ENCODE measurements around the gene ZBTB8A.
"Not testable (repeated sequence)": the region's sequence is repeated elsewhere in the genome, so short reads cannot be mapped to it uniquely, and the experiment has no call there.

The ZBTB8A gene

GRCh38 chr1:32539584-32540571, 651 bp downstream of the ZBTB8A start:
- peak; percentile 17 for DNase-seq

DNA sequence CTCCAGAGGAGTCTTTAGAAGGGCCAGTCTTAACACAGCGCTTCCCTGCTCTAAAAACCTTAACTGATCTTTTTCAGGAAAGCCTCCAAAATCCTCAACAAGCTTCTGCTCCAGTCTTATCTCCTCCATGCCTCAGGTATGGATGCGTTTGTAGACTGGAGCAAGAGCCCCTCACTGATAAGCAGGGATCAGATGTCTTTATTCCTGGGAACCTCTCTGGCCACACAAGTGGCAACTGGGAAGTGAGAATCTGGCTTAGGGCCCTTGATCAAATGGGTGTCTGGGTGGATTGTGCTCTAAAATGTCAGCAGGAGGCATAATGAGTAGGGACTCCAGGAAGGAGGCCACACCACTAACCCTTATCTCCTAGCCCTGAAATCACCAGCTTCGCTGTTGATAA, 1.4 kb downstream of the ZBTB8A start:
- no peak for DNase-seq

DNA sequence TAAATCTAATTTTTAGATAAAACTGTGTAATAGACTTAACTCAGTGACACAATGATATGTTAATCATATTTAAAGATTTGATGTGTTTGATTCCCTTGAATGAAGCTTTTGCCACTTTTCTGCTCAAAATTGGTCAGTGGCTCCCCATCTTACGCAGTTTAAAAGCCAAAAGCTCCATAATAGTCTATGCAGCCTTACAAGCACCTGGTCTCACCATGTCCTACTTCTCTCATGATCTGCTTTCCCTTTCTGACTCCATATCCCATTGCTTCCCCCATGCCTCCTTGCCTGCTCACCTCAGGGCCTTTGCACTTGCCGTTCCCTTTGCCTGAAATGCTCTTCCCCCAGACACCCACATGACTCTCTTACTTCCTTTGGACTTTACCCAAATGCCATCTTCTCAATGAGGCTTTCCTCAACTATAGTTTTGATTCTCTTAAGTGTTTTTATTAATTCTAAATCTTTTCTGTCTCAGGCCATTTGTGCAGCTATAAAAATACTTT, 1.9 kb downstream of the ZBTB8A start:
- DNase-seq: no peak

- DNase-seq: no peak
These were observed 7.4 kb downstream of the ZBTB8A start for GRCh38 chr1:32546611-32547010.

DNA sequence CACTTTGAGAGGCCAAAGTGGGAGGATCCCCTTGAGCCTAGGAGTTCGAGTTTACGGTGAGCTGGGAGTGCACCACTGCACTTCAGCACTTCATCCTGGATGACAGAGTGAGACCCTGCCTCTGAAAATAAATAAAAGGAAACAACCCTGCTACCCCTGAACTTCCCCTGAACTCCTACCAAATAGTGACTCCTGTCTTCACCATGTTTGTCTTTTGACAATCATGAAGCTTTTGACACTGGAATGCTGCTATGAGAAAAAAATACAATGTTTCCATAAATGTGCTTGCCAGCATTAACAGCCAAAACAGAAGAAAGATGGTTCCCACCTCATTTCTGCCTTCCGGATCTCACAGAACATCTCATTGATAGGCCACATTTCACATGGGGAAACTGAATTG, 10.4 kb downstream of the ZBTB8A start:
- DNase-seq: no peak

DNA sequence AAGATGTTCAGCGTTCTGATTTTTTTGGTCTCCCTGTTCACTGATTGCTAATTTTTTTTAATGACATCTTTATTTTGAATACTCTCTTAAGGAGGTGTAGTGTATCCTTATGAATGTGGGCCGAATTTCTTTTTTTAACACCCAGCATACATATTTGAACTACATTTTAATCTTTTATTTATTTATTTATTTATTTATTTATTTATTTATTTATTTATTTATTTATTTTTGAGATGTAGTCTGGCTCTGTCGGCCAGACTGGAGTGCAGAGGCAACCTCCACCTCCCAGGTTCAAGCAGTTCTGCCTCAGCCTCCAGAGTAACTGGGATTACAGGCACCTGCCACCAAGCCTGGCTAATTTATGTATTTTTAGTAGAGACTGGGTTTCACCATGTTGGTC, 15.1 kb downstream of the ZBTB8A start:
- DNase-seq: no peak

- DNase-seq: not testable (repeated sequence)
These were observed 17.8 kb downstream of the ZBTB8A start for GRCh38 chr1:32557035-32557434.

DNA sequence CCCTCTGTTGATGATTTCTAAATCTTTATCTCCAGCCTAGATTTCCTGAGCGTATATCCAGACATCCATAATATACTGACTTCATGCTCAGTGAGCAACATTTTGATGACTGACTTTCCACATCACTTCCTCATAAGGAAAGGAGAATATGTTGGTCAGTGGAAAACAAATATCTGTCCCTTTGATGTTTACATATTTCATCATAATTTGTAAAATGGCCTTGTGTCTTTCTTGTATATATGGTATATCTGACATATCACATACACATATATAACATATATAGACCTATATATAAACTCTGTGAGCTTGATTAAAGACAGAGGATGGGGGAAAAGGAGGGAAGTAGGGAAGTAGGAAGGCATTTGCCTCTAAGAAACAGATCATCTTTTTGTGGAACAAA, 18.6 kb downstream of the ZBTB8A start:
- no peak for DNase-seq

DNA sequence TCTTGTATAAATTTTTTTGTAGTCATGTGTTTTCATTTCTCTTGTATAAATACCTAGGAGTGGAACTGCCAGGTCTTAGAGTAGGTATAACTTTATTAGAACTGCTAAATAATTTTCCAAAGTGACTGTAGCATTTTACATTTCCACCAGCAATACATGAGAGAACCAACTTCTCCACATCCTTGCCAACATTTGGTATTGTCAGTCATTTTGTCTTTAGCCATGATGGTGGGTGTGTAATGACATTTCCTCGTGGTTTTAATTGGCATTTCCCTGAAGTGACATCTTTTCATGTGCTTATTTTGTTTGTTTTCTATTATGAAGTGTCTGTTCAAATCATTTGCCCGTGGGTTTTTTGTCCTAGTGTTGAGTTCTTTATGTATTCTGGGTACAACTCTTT, 29.7 kb downstream of the ZBTB8A start:
- DNase-seq: no peak

DNA sequence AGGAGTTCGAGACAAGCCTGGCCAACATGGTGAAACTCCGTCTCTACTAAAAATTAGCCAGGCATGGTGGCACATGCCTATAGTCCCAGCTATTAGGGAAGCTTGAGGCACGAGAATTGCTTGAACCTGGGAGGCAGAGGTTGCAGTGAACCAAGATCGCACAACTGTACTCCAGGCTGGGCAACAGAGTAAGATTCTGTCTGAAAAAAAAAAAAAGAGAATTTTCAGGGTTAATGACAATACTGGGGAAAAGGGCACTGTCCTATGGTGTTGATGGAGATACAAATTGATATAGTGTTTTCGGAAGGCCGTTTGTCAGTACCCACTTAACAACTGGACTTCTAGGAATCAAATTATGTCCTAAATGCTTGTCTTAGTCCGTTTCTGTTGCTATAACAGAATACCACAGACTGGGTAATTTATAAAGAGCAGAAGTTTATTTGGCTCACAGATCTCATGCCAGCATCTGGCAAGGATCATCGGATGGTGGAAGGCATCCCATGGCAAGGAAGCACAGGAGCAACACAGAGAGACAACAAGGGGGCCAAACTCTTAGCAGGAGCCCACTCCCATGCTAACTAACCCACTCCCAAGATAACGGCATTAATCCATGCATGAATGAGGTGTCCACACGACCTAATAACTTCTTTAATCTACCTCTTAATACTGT, 41.3 kb downstream of the ZBTB8A start:
- no peak for DNase-seq

DNA sequence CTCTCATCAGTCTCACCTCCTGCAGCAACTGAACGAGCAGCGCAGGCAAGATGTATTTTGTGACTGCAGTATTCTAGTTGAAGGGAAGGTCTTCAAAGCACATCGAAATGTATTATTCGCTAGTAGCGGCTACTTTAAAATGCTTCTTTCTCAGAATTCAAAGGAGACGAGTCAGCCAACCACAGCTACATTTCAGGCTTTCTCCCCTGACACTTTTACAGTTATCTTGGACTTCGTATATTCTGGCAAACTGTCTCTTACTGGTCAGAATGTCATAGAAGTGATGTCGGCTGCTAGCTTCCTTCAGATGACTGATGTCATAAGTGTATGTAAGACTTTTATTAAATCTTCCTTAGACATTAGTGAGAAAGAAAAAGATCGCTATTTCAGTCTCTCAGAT, 53.7 kb downstream of the ZBTB8A start:
- no peak for DNase-seq

DNA sequence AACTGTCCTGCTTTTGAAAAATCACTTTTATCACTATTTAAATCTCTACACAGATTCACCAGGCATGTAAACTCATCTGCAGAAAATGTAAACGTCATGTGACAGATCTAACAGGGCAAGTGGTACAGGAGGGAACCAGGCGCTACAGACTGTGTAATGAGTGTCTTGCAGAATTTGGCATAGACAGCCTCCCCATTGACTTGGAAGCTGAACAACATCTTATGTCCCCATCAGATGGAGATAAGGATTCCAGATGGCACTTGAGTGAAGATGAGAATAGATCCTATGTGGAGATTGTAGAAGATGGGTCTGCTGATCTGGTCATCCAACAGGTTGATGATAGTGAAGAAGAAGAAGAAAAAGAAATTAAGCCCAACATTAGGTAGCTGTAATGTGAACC, 60.8 kb downstream of the ZBTB8A start:
- no peak for DNase-seq

GRCh38 chr1:32605711-32606424, 66.6 kb downstream of the ZBTB8A start:
- no peak for DNase-seq

DNA sequence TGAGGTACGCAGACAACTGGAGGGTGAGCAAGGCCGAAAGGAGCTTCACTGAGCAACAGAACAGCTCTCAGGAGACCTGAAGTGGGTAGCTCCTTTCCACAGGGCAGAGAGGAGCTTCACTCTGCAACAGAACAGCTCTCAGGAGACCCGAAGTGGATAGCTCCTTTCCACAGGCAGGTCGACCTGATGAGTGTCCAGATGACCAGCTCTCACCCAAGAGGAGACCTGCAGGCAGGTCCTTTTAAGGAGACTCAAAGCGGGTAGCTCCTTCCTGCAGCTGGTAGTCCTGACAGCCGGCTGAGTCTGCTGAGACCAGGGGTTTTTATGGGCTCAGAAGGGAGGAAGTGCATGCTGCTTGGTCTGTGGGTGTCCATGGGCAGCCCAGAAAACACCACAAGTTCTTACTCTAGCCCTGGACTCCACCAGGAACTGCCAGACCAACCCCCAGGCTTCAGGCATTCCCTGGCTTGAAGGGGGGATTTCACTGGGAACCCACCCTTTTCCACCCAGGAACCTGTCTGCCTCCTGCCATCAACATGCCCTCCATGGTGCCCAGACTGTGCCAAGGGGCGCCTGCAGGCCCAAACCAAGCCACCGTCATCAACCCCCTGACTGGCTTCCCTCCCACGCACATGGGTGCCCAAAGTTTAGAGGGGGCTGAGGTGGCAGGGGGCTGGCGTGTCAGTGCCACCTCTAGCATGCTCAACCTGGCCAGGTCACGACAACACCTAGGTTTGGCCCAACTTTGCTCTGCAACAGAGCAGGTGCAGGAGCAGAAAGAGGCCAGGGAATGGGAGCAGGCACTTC, 67.5 kb downstream of the ZBTB8A start:
- no peak for DNase-seq

DNA sequence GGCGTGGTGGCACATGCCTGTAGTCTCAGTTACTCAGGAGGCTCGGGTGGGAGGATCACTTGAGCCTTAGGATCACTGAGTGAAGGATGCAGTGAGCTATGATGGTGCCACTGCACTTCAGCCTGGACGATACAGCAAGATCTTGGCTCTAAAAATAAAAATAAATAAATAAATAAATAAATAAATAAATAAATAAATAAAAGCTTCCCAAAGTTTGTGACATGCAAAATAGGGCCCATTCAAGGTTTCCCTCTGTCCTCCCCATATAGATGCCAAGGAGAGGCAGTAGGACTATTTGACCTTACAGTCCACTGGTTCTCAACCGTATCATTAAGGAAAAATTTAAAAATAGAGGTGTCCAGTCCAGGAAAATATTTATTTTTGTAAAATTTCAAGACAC, 70.0 kb downstream of the ZBTB8A start:
- DNase-seq: no peak

- DNase-seq: no peak
These were observed 72.6 kb downstream of the ZBTB8A start for GRCh38 chr1:32611859-32612188.

DNA sequence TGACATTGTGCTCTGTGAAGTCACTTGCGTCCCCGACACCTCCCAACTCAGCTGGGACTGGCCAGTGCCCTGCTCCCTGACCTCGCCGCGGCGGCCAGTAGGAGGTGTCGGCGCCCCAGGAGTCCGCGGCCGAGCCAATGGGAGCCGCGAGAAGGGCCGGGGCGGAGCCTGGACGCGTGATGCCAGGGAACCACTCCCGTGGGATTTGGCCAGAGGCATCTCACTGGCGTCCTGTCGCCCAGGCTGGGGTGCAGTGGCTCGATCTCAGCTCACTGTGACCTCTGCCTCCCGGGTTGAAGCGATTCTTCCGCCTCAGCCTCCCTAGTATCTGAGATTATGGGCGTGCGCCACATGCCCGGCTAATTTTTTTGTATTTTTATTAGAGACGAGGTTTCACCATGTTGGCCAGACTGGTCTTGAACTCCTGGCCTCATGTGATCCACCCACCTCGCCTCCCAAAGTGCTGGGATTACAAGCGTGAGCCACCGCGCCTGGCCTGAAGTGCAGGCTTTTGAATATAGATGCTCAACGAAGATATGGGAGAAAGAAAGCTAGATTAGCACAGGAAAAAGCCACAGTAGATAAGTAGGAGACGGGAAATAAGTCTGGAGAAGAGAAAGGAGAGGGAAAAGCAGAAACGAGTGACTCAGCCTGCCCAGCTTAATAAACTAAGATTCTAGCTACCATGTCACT, 73.1 kb downstream of the ZBTB8A start:
- DNase-seq: peak; percentile 32

- DNase-seq: no peak
These were observed 74.2 kb downstream of the ZBTB8A start for GRCh38 chr1:32613472-32613871.

- no peak for DNase-seq
These were observed 79.5 kb downstream of the ZBTB8A start for GRCh38 chr1:32618673-32619221.

- DNase-seq: no peak
These were observed 80.7 kb downstream of the ZBTB8A start for GRCh38 chr1:32619701-32620485.

GRCh38 chr1:32622205-32622604, 83.0 kb downstream of the ZBTB8A start:
- DNase-seq: no peak

All from activated T-cell treated with anti-CD3 and anti-CD28 coated beads, Interleukin-2, amount 50 U/mL, for 1 hour (primary cell).